Astrocyte (in vitro differentiated cells and primary cell): ENCODE data around the gene OR52A1.

ENCODE experiments used
- CTCF ChIP-seq: IDR thresholded peaks from 2 replicates; pipeline ENCODE4 v1.5.1; 2011; ENCODE audit warnings: low read depth, mild to moderate bottlenecking, inconsistent platforms, low read length, moderate library complexity; ENCODE audit not compliant: insufficient read depth
- EZH2 ChIP-seq: IDR thresholded peaks from 2 replicates; pipeline ENCODE4 v1.6.1; 2012; ENCODE audit warnings: mild to moderate bottlenecking, low read length, inconsistent platforms; ENCODE audit not compliant: insufficient read depth

- TF ChIP-seq CTCF, result no peak
- TF ChIP-seq EZH2, result no peak
These were observed 46.0 kb upstream of the OR52A1 start, which contains the start of gene OR51V1 for GRCh38 chr11:5200582-5200981.
